ENCODE data around the gene UTP14C. TPM values are rescaled to one million over a fixed set of nuclear protein-coding genes. Genes with fewer than 3 reads are reported as not detected.
"Not testable (repeated sequence)": the region's sequence is repeated elsewhere in the genome, so short reads cannot be mapped to it uniquely, and the experiment has no call there.

UTP14C gene
- total RNA-seq, 1 donor from 2014 or later, result 18.4 TPM

DNA sequence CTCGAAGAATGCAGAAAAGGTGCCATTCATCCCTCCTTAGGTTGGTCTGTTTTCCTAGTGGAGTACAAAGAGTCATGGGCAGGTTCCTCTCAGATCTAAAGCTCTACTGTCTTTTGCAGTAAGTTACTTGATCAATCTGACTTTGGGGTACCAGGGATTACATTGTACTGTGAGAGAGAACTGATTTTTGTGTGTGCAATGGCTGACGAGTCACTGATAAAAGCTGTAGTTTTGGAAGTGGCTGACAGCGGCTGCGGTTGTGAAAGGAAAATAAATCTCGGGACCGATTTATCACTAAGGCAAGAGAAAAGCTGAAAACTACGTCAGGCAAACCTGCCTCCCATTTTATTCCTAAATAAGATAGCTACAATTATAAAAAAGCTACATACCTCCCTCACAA is 26.9 kb downstream of the UTP14C start:
- no peak for DNase-seq
- intact Hi-C loops (cut with DNase I), result no loop called here

GRCh38 chr13:52053460-52053859 is 29.0 kb downstream of the UTP14C start:
- intact Hi-C loops (cut with DNase I), result no loop called here
- ATAC-seq, result no peak
- Histone ChIP-seq H3K4me3 (no peak overlapping the region), H3K27ac (no peak overlapping the region), H3K36me3 (no peaks in the 10 kb centered on the region), H3K4me1 (no peaks in the 10 kb centered on the region), H3K9me3 (no peaks in the 10 kb centered on the region), H3K27me3 (ENCODE audit: low read depth) (no peaks in the 10 kb centered on the region)
- DNase-seq, result no peak
- TF ChIP-seq, protein P1, sequence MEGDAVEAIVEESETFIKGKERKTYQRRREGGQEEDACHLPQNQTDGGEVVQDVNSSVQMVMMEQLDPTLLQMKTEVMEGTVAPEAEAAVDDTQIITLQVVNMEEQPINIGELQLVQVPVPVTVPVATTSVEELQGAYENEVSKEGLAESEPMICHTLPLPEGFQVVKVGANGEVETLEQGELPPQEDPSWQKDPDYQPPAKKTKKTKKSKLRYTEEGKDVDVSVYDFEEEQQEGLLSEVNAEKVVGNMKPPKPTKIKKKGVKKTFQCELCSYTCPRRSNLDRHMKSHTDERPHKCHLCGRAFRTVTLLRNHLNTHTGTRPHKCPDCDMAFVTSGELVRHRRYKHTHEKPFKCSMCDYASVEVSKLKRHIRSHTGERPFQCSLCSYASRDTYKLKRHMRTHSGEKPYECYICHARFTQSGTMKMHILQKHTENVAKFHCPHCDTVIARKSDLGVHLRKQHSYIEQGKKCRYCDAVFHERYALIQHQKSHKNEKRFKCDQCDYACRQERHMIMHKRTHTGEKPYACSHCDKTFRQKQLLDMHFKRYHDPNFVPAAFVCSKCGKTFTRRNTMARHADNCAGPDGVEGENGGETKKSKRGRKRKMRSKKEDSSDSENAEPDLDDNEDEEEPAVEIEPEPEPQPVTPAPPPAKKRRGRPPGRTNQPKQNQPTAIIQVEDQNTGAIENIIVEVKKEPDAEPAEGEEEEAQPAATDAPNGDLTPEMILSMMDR (IDR thresholded peaks at IDR 0.05), result no peak

More for the DNA sequence above, 26.9 kb downstream of the UTP14C start:
- no peaks in the 10 kb centered on the region for H3K4me1 ChIP-seq
- no peak overlapping the region for H3K4me3 ChIP-seq
- no peak for ATAC-seq
- H3K36me3 ChIP-seq, result no peaks in the 10 kb centered on the region
- no peaks in the 10 kb centered on the region for H3K9me3 ChIP-seq
- H3K27me3 ChIP-seq (ENCODE audit: low read depth), result no peaks in the 10 kb centered on the region
- TF ChIP-seq, protein P1 (IDR thresholded peaks at IDR 0.05), result no peak
- no peak overlapping the region for H3K27ac ChIP-seq

DNA sequence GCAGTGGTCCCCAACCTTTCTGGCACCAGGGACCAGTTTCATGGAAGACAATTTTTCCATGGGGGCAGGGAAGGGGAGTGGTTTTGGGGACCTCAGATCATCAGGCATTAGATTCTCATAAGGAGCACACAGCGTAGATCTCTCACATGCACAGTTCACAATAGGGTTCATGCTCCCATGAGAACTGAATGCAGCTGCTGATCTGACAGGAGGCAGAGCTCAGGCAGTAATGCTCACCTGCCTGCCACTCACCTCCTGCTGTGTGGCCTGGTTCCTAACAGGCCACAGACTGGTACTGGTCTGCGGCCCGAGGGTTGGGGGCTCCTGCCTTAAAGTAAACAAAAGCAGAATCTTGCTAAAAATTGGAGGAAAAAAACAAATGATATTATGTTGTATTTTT is 36.6 kb downstream of the UTP14C start:
- H3K4me1 ChIP-seq; H3K27ac ChIP-seq; DNase-seq; H3K27me3 ChIP-seq (ENCODE audit: low read depth); ATAC-seq; H3K9me3 ChIP-seq; H3K36me3 ChIP-seq; H3K4me3 ChIP-seq; intact Hi-C loops (cut with DNase I): not testable (repeated sequence)

DNA sequence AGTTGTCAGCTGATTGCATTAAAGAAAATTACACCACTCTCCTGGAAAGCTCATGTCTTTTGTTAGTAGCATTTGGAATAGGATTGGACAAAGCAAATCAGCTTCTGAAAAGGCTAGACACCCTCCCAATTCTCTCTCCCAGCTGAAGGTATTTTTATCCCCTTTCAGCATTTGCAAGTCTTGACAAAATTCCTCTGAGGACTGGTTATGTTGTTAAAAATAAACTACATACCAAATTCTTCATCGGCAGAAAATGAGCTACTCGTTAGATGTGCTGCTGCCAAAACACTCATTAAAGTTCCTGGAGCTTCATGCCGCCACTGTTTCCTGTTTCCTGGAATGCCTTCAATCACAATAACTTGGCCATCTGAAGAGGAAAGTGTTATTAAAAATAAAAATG is 37.1 kb downstream of the UTP14C start:
- H3K27ac ChIP-seq, result no peak overlapping the region
- H3K36me3 ChIP-seq, result no peaks in the 10 kb centered on the region
- DNase-seq, result no peak
- H3K4me3 ChIP-seq, result no peak overlapping the region
- H3K27me3 ChIP-seq (ENCODE audit: low read depth), result no peaks in the 10 kb centered on the region
- ATAC-seq, result no peak
- intact Hi-C loops (cut with DNase I), result no loop called here
- TF ChIP-seq, protein P1 (IDR thresholded peaks at IDR 0.05), result no peak
- peaks cover 11% of the 10 kb centered on the region for H3K9me3 ChIP-seq
- H3K4me1 ChIP-seq, result peaks cover 3% of the 10 kb centered on the region

DNA sequence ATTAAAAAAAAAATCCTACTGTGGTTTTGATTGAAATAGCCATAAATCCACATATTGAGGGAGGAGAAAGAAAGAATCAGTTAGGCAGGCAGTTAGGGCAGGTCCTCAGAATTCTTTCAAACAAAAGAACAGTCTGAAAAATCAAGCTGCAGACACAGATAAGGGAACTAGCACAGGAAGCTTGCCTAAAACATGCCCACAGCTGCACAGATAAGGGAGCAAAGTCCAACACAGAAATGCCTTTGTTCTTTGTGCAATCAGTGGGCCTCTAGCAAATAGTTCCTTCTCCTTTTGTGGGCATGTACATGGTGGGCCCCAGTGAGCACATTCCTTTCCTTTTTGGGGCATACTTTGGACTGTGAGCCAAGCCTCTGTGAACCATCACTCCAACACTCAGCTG is 42.7 kb downstream of the UTP14C start:
- Histone ChIP-seq H3K36me3 (no peaks in the 10 kb centered on the region), H3K4me3 (no peak overlapping the region), H3K4me1 (no peaks in the 10 kb centered on the region), H3K27ac (no peak overlapping the region), H3K27me3 (ENCODE audit: low read depth) (no peaks in the 10 kb centered on the region), H3K9me3 (peaks cover 27% of the 10 kb centered on the region)
- TF ChIP-seq, protein P1 (IDR thresholded peaks at IDR 0.05), result no peak
- ATAC-seq (no peak), DNase-seq (no peak)
- intact Hi-C loops (cut with DNase I), result no loop called here

DNA sequence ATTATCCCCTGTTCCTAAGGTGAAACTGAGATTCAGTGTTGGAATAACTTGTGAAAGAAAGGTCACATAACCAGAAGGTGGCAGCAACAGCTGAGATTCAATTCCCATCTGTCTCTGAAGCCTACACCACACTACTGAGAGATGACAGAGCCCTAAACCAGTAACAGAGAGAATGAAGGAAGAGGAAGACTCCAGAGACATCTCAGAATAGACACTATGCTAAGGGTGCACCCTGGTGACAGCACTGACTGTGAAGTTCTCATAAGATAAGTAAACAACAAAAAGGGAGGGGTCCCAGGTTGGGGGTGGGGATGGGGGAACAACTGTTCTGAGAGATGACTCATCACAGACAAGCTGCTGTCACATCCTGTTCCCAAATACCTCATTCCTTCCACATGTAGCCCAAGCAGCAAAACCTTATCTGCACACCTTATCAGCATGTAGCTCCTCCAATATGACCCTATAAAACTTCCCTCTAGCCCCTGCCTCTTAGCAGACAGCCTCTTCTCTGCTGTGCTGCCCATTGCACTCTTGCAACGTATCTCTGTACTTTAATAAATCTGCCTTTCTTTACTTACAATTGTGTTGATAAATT is 46.5 kb downstream of the UTP14C start:
- DNase-seq (no peak), ATAC-seq (no peak)
- Histone ChIP-seq H3K27me3 (ENCODE audit: low read depth) (no peaks in the 10 kb centered on the region), H3K36me3 (no peaks in the 10 kb centered on the region), H3K9me3 (peaks cover 22% of the 10 kb centered on the region), H3K27ac (no peak overlapping the region), H3K4me1 (no peaks in the 10 kb centered on the region), H3K4me3 (no peak overlapping the region)
- intact Hi-C loops (cut with DNase I), result no loop called here
- TF ChIP-seq, protein P1 (IDR thresholded peaks at IDR 0.05), result no peak

Other genes starting within 250 kb of the UTP14C start
- 13.4 TPM for gene DHRS12, start 220.5 kb upstream of the UTP14C start, total RNA-seq
- 0.09 TPM for gene TMEM272, start 179.5 kb upstream of the UTP14C start, total RNA-seq
- not detected for gene CCDC70, start 162.7 kb upstream of the UTP14C start, total RNA-seq
- gene ATP7B, start 13.2 kb upstream of the UTP14C start, total RNA-seq, result 6.3 TPM
- gene ALG11, start 12.3 kb upstream of the UTP14C start, total RNA-seq, result 34.5 TPM
- gene NEK5, start 104.4 kb downstream of the UTP14C start, total RNA-seq, result 4.1 TPM
- 10.9 TPM for gene NEK3, start 134.9 kb downstream of the UTP14C start, total RNA-seq

All from lower lobe of right lung (tissue), 2 donors.